Measurements from ENCODE around the gene ELOVL7. TPM values are rescaled to one million over a fixed set of nuclear protein-coding genes. Genes with fewer than 3 reads are reported as not detected.

The ELOVL7 gene
- total and polyA plus RNA-seq, 2 of the 8 experiments (the other 6 are each of a cell fraction or from before 2014, with no cell fraction given): 3.1 to 5.1 TPM

GRCh38 chr5:60836131-60836530 lies 7.9 kb downstream of the ELOVL7 start:
- no peak overlapping the region for H4K91ac ChIP-seq (replicated peaks; ENCODE audit: insufficient read length, low read length)
- H3K4me2 ChIP-seq (ENCODE audit: insufficient read depth in 1 of 2, low read depth in 2 of 2, low read length in 2 of 2): 0 out of 4 replicates have a peak overlapping the region, but pooled peaks have one; percentile 0 to 9
- H4K8ac ChIP-seq (ENCODE audit: extremely low read depth, insufficient read depth, low read length): no peak overlapping the region
- ChIA-PET POLR2A (ENCODE audit: partially characterized antibody) (interaction anchor here (0.7 to 1.1 kb wide), 3 partner anchors 11 to 136 kb away, joined by 3 to 5 read pairs (median 3); partner anchors contain the start of gene DEPDC1B), CTCF (ENCODE audit: partially characterized antibody) (interaction anchor here (1.0 kb wide), 1 partner anchor 19 kb away, joined by 5 read pairs; no protein-coding TSS in a partner anchor)
- H3K14ac ChIP-seq (ENCODE audit: insufficient read length): no peak overlapping the region
- TF ChIP-seq MAFK (IDR thresholded peaks at IDR 0.05; ENCODE audit: low read depth, low read length): no peak
- TF ChIP-seq JUND (IDR thresholded peaks at IDR 0.05; ENCODE audit: low read length): no peak
- no peak for TF ChIP-seq RFX5 (IDR thresholded peaks at IDR 0.05; ENCODE audit: borderline replicate concordance, low read depth, low read length)
- no peak for TF ChIP-seq BCL11A (IDR thresholded peaks at IDR 0.05; ENCODE audit: low read depth in 2 of 2, low read length in 2 of 2)
- peak; percentile 44; the same call in 1 of the 2 replicates for TF ChIP-seq TEAD4 (IDR thresholded peaks at IDR 0.05; ENCODE audit: low read depth, low read length)
- TF ChIP-seq MAX (IDR thresholded peaks at IDR 0.05): no peak
- H2BK15ac ChIP-seq (ENCODE audit: low read length): no peak overlapping the region
- peaks cover 0 to 6% (median 5%) of the 10 kb centered on the region in 4 experiments; a peak in 4 of 7 replicates for H3K4me1 ChIP-seq (replicated peaks in 1 of 4; ENCODE audit: control insufficient read depth in 3 of 4, insufficient read depth in 4 of 4, low read length in 3 of 4)
- no peak overlapping the region for H2BK120ac ChIP-seq (replicated peaks; ENCODE audit: low read depth, low read length)
- H3K4ac ChIP-seq (replicated peaks; ENCODE audit: insufficient read length, low read depth, low read length): no peak overlapping the region
- no peak overlapping the region; the same call in 1 of the 2 replicates for H2BK12ac ChIP-seq (ENCODE audit: low read depth, low read length)
- no peak overlapping the region for H2AFZ ChIP-seq (ENCODE audit: low read length)
- no peaks in the 10 kb centered on the region for H4K20me1 ChIP-seq (replicated peaks in 1 of 2; ENCODE audit: control insufficient read depth in 1 of 2, insufficient read depth in 2 of 2, low read length in 2 of 2)
- H2AK5ac ChIP-seq (ENCODE audit: low read depth, low read length): no peak overlapping the region
- H3K27ac ChIP-seq (ENCODE audit: low read depth, low read length): no peak overlapping the region
- H3K79me1 ChIP-seq (ENCODE audit: low read depth, low read length): no peaks in the 10 kb centered on the region; the same call in 1 of the 2 replicates
- no peak overlapping the region for H3K56ac ChIP-seq (replicated peaks; ENCODE audit: insufficient read length, low read depth, low read length)
- no peaks in the 10 kb centered on the region for H3K9me3 ChIP-seq (ENCODE audit: insufficient read depth in 2 of 2, low read depth in 1 of 2, low read length in 1 of 2)
- peak overlapping the region in 1 of 4 experiments; percentile 15; a peak in 1 of 8 replicates for H3K4me3 ChIP-seq (ENCODE audit: extremely low read depth in 1 of 4, insufficient read depth in 2 of 4, low read depth in 3 of 4, low read length in 4 of 4)
- no peak overlapping the region for H2BK5ac ChIP-seq (ENCODE audit: low read depth, low read length)
- H3K9ac ChIP-seq (replicated peaks in 1 of 4; ENCODE audit: extremely low read depth in 1 of 4, low read depth in 3 of 4, low read length in 3 of 4): no peak overlapping the region
- H3K79me2 ChIP-seq (ENCODE audit: control insufficient read depth in 1 of 2, insufficient read depth in 2 of 2, low read length in 2 of 2): peaks cover 0 to 2% of the 10 kb centered on the region in 2 experiments; a peak in 1 of 4 replicates
- H3K36me3 ChIP-seq (ENCODE audit: control insufficient read depth in 2 of 4, insufficient read depth in 4 of 4, low read length in 3 of 4): no peaks in the 10 kb centered on the region
- no peak overlapping the region for H2BK20ac ChIP-seq (ENCODE audit: low read length)
- no peak overlapping the region for H3K23ac ChIP-seq (ENCODE audit: insufficient read length)
- no peaks in the 10 kb centered on the region for H3K27me3 ChIP-seq (replicated peaks in 1 of 4; ENCODE audit: control insufficient read depth in 3 of 4, extremely low read depth in 1 of 4, insufficient read depth in 3 of 4, low read length in 3 of 4)
- WGBS, 2 experiments (ENCODE audit: extremely low coverage in 1 of 2, insufficient coverage in 1 of 2, insufficient read length in 1 of 2, insufficient replicate concordance in 2 of 2, low coverage in 1 of 2, low lambda C conversion rate in 2 of 2, missing lambda C conversion rate in 1 of 2): 33% methylated on average over 3 of the region's 3 CpGs; no CpG with 5 or more reads in 1 of the 2 experiments
- DNase-seq (ENCODE audit: low read depth in 1 of 2, low spot score in 2 of 2): no peak
- FAIRE-seq: peak; percentile 32
- no peak overlapping the region for H4K5ac ChIP-seq (ENCODE audit: insufficient read length, low read depth, low read length)
- H3K18ac ChIP-seq (ENCODE audit: extremely low read depth, low read length): no peak overlapping the region
- H3K23me2 ChIP-seq (ENCODE audit: low read depth, low read length): no peaks in the 10 kb centered on the region
